ENCODE measurements around the gene MYO16.
"Not testable (repeated sequence)": the region's sequence is repeated elsewhere in the genome, so short reads cannot be mapped to it uniquely, and the experiment has no call there.

The MYO16 gene

DNA sequence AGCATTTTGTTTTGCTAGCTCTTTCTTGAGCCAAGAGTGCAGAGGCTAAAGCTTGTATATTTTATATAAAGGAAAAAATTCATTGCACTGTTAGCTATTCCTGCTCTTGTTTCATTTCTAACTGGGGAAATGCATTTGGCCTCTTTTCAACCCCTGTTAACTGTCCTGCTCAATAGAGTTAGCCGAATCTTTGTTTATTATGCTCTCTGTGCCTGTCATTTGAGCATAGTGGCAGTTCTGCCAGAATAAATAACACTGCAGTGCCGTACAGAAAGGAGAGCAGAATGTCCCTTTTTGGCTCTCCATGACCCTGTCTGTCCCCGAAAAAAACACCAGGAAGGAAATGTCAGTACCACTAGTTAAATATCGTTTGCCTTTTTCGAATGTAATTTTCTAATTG lies 350.8 kb downstream of the MYO16 start:
- no peak for DNase-seq (ENCODE audit: low read depth in 2 of 2)

DNA sequence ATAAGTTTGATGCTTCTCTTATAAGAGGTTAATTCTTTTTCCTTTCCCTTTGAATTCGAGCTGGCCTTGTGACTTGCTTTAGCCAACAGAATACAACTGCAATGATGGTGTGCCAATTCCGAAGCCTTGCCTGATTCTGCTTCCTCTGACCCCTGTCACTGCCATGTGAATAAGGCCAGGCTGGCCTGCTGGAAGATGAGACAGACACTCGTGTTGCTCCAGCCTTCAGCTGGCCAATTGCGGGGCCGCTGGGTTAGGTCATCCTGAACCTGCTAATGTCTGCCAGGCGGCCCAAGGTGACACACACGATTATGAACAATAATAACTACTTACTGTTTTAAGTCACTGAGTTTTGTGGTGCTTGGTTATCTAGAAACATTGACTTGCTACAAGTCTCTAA lies 352.0 kb downstream of the MYO16 start:
- DNase-seq (ENCODE audit: low read depth in 2 of 2), result no peak

DNA sequence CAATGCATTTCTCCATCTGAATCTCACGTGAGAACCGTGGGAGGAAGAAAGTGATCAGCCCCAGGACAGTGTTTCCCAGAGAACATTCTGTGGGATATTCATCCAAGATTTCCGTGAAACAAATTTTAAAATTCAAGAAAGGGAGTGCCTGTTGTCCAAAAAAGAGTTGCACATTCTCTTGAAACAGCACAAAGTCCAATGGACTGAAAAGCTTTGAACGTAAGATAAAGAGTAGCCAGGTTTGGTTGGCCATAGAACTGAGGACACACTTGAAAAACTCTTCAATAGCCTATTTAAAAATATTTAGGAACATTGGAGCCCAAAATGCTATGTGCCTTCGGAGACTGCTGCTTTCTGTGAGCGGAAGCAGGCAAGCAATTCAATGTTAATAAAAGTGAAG lies 353.9 kb downstream of the MYO16 start:
- no peak for DNase-seq (ENCODE audit: low read depth in 2 of 2)

DNA sequence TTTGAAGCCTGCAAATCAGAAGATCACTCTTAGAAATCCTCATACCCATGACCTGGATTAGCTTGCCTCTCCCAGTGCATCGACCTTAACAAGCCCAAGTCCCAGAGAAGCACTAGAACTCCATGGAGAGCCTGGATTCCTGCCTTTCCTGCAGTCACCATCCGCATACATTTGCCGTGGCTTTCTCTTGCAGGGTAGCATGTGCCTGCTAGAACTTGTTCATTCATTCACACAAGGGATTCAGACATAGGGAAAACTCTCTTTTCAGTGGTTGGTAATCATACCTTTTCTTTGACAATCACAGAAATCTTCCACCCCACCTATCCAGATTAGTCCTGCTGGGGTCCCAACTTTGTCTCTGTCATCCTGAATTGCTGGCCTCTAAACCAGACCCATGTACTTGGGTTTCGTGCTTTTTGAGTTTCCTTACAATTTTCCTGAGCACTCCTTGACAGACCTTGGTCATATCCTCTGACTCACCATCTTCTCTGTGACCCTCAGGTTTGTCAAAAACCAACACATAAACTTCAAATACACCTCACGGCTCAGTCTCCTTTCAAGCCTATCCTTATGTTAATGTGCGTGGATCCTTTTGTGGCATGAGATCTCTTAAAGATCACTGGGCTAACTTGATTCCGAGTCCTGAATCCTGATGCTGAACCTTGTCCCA lies 355.0 kb downstream of the MYO16 start:
- no peak for DNase-seq (ENCODE audit: low read depth in 2 of 2)

DNA sequence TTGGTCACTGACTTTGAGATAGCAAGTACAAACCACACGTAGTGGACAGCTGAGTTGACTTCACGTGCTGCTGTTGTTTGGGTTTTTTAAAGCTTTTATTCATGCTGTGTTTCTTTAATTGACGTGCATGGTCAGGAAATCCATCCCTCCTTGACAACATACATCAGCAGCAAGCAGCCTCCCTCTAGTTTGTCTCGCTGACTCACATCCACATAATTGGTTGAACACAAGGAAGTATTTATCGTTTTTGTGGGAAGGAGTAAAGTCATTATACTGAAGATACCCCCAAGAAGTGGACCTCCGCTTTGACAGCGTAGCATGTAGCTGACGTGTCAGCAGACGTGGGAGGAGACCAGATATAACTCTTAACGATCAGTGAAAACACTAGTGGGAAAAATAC lies 355.8 kb downstream of the MYO16 start:
- DNase-seq (ENCODE audit: low read depth in 2 of 2), result no peak

DNA sequence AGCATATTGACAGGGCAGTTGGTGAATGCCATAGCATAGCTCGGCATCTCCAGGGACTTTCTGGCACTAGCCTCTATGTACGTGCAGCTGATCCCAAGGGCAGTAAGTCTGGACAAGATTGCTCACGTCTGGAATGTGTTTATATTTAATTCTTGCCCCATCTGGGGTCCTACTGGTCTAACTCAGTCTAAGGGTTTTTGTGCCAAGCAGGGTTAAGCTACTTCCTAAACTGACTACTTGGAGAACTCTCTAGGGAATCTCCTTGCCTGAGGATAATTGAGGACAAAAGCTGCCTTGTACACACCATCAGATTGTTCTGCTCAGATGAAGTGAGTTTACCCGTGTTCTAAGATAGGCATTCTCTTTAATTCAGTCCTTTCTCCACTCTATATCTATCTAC lies 358.1 kb downstream of the MYO16 start:
- no peak for DNase-seq (ENCODE audit: low read depth in 2 of 2)

DNA sequence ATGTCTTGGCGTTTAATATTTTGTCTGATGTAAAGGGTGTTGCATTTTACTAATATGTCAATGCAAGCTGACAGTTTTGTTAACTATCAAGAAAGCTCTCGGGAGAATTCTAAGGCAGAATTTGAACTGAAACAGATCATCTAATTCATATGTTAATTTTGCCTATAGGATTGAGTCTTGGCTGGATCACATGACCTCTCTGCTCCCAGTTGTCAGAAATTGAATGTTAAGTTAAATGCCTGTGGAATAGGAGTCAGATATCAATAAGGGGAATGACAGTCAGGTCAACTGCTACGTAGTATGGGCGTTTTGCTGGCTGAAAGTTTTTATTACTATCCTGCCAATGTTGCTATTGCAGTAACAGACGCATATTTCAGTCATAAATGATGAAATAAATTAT lies 358.5 kb downstream of the MYO16 start:
- DNase-seq (ENCODE audit: low read depth in 2 of 2), result no peak

DNA sequence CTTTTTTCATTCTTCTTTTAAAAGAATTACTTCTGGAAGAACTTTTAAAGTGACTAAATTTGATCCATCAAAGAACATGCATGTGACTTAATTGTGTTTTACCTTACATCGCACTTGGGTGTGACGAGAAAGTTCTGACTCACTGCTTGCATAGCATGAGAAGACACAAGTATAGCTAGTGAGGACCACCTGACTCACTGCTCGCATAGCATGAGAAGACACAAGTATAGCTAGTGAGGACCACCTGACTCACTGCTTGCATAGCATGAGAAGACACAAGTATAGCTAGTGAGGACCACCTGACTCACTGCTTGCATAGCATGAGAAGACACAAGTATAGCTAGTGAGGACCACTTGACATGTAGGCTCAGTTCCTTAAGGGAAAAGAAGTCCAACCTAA lies 362.0 kb downstream of the MYO16 start:
- not testable (repeated sequence) for DNase-seq (ENCODE audit: low read depth in 2 of 2)

DNA sequence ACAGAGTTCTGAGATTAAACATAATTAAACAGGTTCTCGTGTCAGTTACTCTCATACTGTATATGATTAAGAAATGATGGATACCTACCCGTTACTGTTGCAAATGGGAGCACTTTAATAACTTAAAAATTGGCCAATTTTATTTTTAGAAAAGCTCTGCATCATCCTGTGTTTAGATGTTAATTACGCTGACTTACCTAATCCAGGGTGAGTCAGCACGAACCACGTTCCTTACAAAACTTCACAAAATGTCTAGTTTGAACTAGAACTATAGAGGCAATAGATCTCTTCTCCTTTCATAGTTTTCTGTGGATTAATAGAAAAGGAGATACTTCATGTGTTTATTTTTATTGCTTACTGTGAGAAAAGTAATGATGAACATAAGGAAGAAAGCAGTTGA lies 363.9 kb downstream of the MYO16 start:
- DNase-seq (ENCODE audit: low read depth in 2 of 2), result no peak

DNA sequence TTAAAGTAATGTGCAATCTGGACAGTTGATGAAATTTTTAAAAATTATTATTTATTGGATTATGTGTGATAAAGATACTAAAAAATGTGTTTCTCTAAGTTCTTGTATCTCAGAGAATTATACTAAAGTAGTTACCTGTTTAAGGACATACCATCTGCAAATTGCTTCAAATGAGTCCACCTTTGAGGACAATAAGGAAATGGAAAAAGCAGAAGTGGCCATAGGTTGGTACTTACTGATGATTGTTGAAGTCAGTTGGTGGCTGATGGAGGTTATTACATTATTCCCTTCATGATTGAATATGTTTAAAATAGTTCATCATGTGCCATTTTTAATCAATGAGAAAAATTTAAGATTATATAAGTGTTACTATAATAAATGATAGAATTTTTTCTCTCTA lies 367.0 kb downstream of the MYO16 start:
- DNase-seq (ENCODE audit: low read depth in 2 of 2), result no peak

DNA sequence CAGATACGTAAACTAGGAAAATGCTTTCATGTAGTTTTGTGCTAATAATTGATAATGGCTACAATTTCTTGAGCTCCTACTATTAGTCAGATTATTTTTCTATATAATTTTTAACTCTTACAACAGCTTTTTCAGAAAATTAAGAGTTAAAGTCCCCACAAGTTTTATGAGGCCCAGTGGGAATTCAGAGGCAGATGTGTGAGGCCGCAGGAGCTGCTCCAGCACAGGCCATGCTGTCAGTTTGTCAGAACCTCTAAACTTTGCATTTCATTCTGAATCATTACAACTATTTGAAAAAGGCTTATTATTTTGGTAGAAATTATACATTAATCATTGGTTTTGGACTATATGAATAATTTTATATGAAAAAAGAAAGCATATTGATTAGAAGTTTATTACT lies 370.8 kb downstream of the MYO16 start:
- no peak for DNase-seq (ENCODE audit: low read depth in 2 of 2)

DNA sequence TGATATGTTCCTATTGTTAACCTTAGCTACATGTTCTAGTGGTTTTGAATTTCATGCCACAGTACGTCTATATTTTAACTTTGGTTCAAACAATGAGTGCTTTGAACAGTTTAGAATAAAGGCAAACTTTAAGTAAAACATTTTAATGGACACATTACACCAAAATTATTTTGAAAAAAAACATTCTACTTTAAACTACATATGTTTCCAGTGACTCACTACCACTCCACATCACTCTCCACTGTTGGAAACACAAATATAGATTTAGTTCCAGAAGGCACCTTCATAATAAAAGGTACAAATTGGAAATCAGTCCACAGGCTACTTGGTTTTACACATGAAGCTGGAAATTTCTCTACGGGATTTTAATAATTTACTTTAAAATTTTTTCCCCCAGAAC lies 373.5 kb downstream of the MYO16 start:
- DNase-seq (ENCODE audit: low read depth in 2 of 2), result no peak

DNA sequence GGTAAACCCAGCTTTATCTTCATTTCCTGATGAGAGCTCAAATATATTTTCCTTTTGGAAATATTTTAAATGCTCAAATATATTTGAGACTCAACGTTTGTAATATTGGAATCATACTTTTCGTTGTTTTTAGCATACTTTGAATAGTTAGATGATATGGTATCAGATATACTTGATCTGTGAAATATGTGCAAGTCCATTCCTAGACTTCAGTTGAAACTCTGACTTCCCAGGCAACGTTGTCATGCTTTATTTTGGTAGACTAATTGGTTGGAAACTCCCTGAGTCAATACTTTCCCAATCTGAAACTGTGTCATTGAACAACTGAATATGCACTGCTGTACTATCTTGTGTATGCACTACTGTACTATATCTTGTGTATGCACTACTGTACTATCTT lies 378.5 kb downstream of the MYO16 start:
- no peak for DNase-seq (ENCODE audit: low read depth in 2 of 2)

DNA sequence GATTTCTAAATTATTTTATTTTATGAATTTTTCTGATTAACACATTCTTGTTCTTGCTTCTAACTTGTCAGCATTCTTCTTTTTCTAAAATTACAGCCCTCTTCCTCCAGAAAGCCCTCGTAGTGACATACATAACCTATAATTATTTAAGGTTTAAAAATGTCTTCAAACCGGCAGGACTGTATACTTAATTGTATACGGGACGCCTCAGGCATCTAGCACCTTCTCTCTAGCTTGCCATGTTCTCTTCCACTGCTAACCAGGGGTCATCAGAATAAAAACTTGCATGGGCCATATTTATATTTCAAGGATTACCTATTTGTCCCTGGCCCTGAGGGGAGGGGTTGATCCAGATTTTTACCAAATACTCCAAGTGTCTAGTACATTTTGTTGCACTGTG lies 380.3 kb downstream of the MYO16 start:
- DNase-seq (ENCODE audit: low read depth in 2 of 2), result no peak

DNA sequence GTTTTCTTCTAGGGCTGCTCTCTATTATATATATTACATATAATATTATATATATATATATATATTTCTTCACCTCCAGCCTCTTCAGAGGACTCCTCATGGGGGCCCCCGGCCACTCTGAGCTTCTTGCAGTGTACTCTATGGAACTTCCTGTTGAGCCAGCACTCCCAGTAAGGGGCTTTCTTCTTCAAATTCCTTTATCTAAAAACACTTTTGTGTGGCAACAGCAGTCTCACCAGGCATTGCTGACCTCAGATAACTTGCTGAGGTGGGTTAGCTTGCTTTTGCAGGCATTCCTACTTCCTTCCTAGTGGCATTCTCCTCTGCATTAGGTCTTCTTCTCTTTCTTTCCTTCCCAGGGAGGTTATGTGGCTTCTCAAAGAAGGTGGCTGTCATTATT lies 381.5 kb downstream of the MYO16 start:
- DNase-seq (ENCODE audit: low read depth in 2 of 2), result no peak

DNA sequence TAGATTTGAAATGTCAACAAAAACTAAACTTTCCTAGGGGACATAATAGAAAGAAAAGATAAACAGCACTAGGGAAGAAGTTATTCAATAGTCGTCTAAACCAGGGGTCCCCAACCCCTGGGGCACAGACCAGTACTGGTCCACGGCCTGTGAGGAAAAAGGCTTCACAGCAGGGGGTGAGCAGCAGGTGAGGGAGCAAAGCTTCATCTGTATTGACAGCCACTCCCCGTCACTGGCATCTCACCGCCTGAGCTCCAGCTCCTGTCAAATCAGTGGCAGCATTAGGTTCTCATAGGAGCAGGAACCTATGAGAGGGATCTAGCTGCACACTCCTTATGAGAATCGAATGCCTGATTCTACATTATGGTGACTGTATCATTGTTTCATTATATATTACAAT lies 382.7 kb downstream of the MYO16 start:
- no peak for DNase-seq (ENCODE audit: low read depth in 2 of 2)

DNA sequence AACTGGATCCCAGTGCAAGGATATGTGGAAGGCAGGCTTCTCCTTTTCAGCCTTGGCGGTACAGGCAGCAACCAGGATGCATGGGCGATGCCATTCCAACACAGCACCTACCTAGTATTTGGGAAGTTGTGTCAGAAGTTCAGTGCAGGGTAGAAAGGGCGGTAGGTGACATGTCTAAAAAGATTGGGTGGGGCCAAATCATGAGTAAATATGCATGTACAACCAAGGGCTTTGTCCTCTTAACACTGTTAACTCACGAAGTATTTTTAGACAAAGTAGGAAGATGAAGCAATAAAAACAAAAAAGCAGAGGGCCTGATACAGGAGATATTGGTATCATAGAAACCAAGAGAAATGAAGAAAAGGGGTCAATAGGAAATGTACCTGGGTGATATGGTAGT lies 392.1 kb downstream of the MYO16 start:
- no peak for DNase-seq (ENCODE audit: low read depth in 2 of 2)

DNA sequence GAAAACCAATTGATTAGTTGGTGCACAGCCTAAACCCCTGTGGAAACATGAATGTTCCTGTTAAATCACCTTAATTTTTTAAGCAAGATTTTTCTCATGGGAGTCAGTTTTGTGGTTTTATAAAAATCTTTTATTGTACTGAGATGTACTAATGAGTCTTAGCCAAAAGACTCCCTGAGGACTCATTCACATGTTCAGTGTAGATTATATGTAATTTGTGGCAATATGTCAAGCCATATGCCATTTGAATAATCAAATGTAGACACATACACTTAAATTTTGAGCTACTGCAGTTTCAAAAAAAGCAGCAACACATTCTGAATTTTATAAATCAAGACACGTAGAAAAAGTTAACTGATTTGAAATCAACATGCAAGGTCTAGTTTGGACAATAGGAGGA lies 395.2 kb downstream of the MYO16 start:
- no peak for DNase-seq (ENCODE audit: low read depth in 2 of 2)

DNA sequence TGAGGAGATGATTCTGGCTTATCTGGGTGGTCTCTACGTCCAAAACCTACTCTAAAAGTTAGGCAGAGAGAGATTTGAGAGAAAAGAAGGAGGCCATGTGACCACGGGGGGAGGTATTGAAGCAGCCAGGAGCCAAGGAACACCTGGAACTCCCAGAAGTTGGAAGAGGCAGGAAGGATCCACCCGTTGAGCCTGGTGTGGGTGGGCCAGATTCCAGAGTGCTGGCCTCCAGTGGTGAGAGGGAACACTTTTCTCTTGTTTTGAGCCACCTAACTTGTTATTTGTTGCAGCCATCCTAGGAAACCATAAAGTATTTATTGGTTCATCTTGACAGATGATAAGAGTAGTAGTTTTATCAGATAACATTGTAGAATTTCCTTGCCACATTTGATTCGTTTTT lies 396.9 kb downstream of the MYO16 start:
- no peak for DNase-seq (ENCODE audit: low read depth in 2 of 2)

DNA sequence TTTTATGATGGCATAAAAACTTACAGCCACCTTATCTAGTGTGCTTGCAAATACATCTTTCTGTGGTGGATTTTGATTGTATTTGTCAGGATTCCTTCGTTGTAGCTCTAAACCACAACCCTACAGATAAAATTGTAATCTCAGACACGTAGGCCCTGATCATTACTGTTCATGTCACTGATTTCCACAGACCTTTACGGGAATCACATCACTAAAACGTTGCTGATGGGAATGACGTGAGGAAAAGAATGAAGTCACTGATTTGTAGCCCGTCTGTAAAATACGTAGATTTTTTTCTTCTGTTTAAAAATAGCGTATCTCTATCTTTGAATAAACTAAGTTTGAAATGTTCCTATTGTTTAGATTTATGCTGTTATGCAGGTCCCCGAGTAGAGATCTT lies 399.2 kb downstream of the MYO16 start:
- DNase-seq (ENCODE audit: low read depth in 2 of 2), result no peak

DNA sequence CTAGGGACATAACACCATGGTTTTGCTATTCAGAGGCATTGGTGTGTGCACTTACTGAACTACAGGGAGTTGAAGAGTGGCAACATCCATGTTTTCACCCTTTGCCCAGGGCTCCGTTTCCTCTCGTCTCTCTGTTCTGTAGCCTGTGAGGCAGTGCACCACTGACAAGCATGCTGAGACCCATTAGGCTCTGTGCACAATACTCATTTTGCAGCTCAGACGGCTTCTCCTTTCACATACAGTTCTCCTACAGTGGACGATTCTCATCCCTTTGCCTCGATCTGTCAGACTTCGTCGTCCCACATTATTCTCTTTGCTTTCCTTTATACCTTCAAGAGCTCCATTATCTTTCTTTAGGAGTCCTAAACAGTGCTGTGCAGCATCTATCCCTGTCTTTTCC lies 403.7 kb downstream of the MYO16 start:
- no peak for DNase-seq (ENCODE audit: low read depth in 2 of 2)

DNA sequence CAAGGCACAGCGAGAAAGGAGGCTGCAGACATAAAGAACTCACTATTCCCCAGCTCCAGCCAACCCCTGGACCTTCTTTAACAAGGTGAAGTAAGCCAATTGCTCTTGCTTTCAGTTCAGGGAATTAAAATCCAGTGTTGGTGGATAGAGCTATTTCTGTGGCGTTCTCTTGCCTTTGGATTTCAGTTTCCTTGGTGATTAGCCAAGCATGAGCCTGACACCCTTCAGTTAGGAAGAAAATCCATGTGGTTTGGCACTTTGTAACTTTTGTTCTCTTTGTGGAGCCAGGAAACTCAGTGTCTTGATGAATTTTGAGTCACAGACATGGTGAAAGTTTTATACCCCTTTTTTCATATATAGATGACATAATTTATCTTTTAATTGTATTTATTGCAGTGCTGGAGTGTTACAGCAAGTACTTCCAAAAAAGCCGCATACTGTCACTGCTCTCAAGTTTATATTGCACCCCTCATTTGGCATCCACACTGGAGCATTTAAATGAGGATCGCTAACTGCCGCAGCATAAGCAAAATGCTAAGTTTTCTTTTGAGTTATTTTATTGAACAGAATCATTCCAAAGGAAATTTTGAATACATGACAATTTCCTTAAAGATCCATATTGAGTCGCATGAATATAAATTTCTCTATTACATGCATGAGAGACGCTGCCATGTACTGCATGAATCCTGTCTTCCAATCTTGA lies 406.8 kb downstream of the MYO16 start:
- DNase-seq (ENCODE audit: low read depth in 2 of 2), result no peak

DNA sequence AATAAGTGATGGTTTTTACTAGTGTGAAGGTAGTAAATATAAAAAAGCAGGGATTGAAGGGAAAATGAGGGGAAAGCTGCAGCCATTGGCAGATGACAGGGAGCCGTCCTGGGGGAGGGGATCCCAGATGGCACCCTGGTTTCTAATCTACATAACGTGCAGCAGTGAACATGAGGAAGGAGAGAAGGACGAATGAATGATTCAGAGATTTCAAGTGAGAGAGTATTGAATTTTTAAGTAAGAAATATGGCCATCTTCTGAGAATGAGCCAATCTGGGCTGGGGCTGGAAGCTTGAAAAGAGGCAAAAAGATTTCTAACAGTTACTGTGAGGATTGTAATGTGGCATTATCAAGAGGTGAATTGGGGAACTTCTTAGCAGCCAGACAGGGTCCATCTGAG lies 414.2 kb downstream of the MYO16 start:
- no peak for DNase-seq (ENCODE audit: low read depth in 2 of 2)

DNA sequence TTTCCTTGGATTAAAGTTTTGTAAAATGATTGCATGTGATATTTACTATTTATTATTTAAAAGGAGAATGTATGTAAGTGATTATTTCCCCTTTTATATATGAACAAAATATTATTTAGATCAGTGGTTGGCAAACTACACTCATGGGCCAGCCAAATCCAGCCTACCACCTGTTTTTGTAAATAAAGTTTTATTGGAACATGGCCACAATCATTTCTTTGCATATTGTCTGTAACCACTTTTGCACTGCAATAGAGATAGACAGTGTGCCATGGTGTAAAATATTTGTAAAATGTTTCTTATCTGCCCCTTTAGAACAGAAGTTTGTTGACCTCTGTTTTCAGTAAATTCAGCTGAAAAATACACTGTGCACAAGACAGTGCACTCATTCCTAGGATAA lies 426.4 kb downstream of the MYO16 start:
- DNase-seq (ENCODE audit: low read depth in 2 of 2), result no peak
